RWPE2 (cell line): ENCODE measurements around the gene CNOT6.

ENCODE experiments used
- ATAC-seq: fragments of 200-7000 bp; cut with Tn5 transposase; 3 replicates; pipeline ENCODE4 v1.9.1; 2021; ENCODE audit warnings: low read depth
- DNase-seq: peaks from one replicate; pipeline ENCODE4 v3.0.0-alpha.2; 2020; ENCODE audit warnings: low spot score
- H3K27ac ChIP-seq: fragments of 450-650 bp; 2 replicates; pipeline ENCODE4 v1.5.1; 2017; ENCODE audit warnings: mild to moderate bottlenecking; ENCODE audit not compliant: poor library complexity, severe bottlenecking
- H3K27me3 ChIP-seq: fragments of 250-450 bp; sonication (Bioruptor Pico); 2 replicates; pipeline ENCODE4 v1.5.1; 2021; ENCODE audit warnings: mild to moderate bottlenecking, moderate library complexity; ENCODE audit not compliant: insufficient read depth, poor library complexity, severe bottlenecking
- H3K36me3 ChIP-seq: fragments of 250-450 bp; sonication (Bioruptor Pico); 2 replicates; pipeline ENCODE4 v1.5.1; 2020; ENCODE audit warnings: low read depth, mild to moderate bottlenecking, moderate library complexity
- H3K4me1 ChIP-seq: fragments of 250-450 bp; sonication (Bioruptor Pico); 2 replicates; pipeline ENCODE4 v1.5.1; 2021; ENCODE audit warnings: mild to moderate bottlenecking, moderate library complexity; ENCODE audit not compliant: insufficient read depth, poor library complexity, severe bottlenecking
- H3K4me3 ChIP-seq: fragments of 250-450 bp; sonication (Bioruptor Pico); 2 replicates; pipeline ENCODE4 v1.5.1; 2021; ENCODE audit warnings: mild to moderate bottlenecking, moderate library complexity; ENCODE audit not compliant: severe bottlenecking
- H3K9me3 ChIP-seq: fragments of 250-450 bp; sonication (Bioruptor Pico); 2 replicates; pipeline ENCODE4 v1.5.1; 2021; ENCODE audit warnings: mild to moderate bottlenecking, moderate library complexity; ENCODE audit not compliant: severe bottlenecking
- CTCF ChIP-seq: fragments of 450-650 bp; IDR thresholded peaks from one replicate; pipeline ENCODE4 v1.5.1; 2017; ENCODE audit warnings: mild to moderate bottlenecking, moderate library complexity; ENCODE audit not compliant: poor library complexity, severe bottlenecking

CNOT6 gene

DNA sequence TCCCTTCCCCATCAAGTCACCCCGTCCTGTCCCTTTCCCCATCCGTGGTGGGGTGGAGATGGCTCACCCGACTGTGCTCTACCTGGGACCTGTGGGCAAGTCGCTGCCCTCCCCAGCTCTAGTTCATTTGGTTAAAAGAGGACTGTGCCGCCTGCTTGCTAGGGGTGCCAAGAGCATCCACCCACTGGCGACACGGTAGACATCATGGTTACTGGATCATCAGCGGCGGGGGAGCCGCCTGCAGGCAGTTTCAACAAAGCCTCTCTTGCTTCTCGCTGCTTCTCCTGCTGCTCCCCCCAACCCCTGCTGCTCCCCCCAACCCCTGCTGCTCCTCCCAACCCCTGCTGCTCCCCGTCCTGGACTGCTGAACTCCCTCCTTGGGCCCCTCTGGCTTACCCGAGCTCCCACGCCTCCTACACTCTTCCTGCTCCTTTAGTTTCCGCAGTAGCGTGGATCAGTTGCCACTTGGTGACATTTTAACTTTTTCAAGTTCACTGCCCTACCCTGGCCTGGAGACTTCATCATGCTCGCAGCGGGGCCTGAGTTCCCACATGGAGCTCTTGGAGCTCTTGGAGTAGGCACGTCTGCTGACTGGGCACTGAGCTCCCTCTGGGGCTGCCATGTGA lies 119.1 kb downstream of the CNOT6 start:
- no peak overlapping the region for H3K27ac ChIP-seq

DNA sequence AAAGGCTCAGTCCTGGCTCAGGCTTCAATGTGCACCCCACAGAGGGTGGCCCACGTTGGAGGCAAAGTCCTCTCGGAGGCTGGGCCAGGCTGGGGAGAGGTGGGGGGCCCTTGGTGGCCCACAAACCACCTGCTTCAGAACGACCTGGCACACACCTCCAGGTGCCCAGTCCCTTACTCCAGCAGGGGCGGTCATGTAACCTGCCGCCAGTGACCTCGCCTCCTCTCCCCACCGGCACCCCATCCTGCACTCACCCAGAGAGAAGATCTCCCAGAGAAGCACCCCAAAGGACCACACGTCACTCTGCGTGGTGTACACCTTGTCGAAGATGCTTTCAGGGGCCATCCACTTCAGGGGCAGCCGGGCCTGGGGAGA lies 119.6 kb downstream of the CNOT6 start:
- H3K27me3 ChIP-seq = peaks cover 5% of the 10 kb centered on the region
- H3K9me3 ChIP-seq = no peaks in the 10 kb centered on the region
- H3K4me3 ChIP-seq = no peak overlapping the region
- no peak overlapping the region for H3K27ac ChIP-seq
- DNase-seq (no peak), ATAC-seq (no peak)
- H3K4me1 ChIP-seq = no peaks in the 10 kb centered on the region
- no peak for TF ChIP-seq CTCF
- no peaks in the 10 kb centered on the region for H3K36me3 ChIP-seq

More for the DNA sequence above, 119.1 kb downstream of the CNOT6 start:
- no peak for ATAC-seq
- no peaks in the 10 kb centered on the region for H3K4me1 ChIP-seq
- peaks cover under 1% of the 10 kb centered on the region for H3K27me3 ChIP-seq
- H3K36me3 ChIP-seq = no peaks in the 10 kb centered on the region
- DNase-seq = no peak
- no peak overlapping the region for H3K4me3 ChIP-seq
- no peaks in the 10 kb centered on the region for H3K9me3 ChIP-seq
- TF ChIP-seq CTCF = no peak

DNA sequence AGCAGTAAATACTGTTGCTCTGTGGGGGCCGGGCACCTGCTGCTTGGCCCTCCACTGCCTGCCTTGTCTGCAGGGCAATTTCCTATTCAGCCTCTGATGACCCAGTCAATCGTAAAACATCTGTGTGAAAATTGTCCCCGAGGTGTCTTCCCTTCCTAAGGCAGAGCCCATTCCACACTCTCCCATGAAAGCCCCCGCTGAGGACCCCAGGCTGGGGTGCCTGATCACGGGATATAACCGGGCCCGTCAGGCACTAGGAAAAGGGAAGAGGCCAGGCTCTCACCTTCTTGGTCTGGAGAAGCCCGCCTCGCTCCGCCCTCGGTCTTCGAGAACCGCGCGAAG lies 124.3 kb downstream of the CNOT6 start:
- no peaks in the 10 kb centered on the region for H3K4me1 ChIP-seq
- H3K9me3 ChIP-seq = no peaks in the 10 kb centered on the region
- H3K27ac ChIP-seq = no peak overlapping the region
- no peak; the same call in 2 of the 3 replicates for ATAC-seq
- peak overlapping the region; percentile 36 for H3K4me3 ChIP-seq
- H3K27me3 ChIP-seq = peaks cover 30% of the 10 kb centered on the region
- TF ChIP-seq CTCF = no peak
- H3K36me3 ChIP-seq = no peaks in the 10 kb centered on the region
- DNase-seq = no peak

- Histone ChIP-seq H3K36me3 (no peaks in the 10 kb centered on the region), H3K4me1 (no peaks in the 10 kb centered on the region), H3K27me3 (peaks cover 30% of the 10 kb centered on the region), H3K9me3 (no peaks in the 10 kb centered on the region), H3K4me3 (peak overlapping the region; percentile 36), H3K27ac (no peak overlapping the region)
- ATAC-seq (peak; percentile 56), DNase-seq (no peak)
- TF ChIP-seq CTCF = peak; percentile 57
These were observed 124.8 kb downstream of the CNOT6 start for GRCh38 chr5:180618829-180619562.

- peak; percentile 4 for TF ChIP-seq CTCF
- no peaks in the 10 kb centered on the region for H3K9me3 ChIP-seq
- ATAC-seq = no peak
- no peak overlapping the region for H3K27ac ChIP-seq
- H3K4me3 ChIP-seq = no peak overlapping the region
- H3K4me1 ChIP-seq = no peaks in the 10 kb centered on the region
- no peaks in the 10 kb centered on the region for H3K36me3 ChIP-seq
- no peak for DNase-seq
- peaks cover 30% of the 10 kb centered on the region for H3K27me3 ChIP-seq
These were observed 125.4 kb downstream of the CNOT6 start for GRCh38 chr5:180619563-180619915.
